Heart left ventricle (tissue), 16 donors: ENCODE results near the gene TIAL1. TPM values are rescaled to one million over a fixed set of nuclear protein-coding genes. Genes with fewer than 3 reads are reported as not detected.

Experiments
- ATAC-seq, 4 donors: fragments of 200-7000 bp; cut with Tn5 transposase; one replicate each; pipeline ENCODE4 v1.9.1; 2020 to 2022; ENCODE audit warnings: moderate library complexity in 4 of 4, mild to moderate bottlenecking in 3 of 4, moderate number of reproducible peaks in 1 of 4
- DNase-seq, 5 donors: peaks; one replicate each; pipeline ENCODE4 v3.0.0-alpha.2; 2020
- H3K27ac ChIP-seq, 12 donors: fragments of 200-600 bp; sonication (generic) in 4 of 12; one replicate each; pipeline versions ENCODE4 v1.5.0 to v1.8.0; 2016 to 2022; ENCODE audit warnings: mild to moderate bottlenecking in 2 of 12
- H3K27me3 ChIP-seq, 9 donors: fragments of 200-600 bp; sonication (generic) in 2 of 9; one replicate each; pipeline versions ENCODE4 v1.5.1 to v1.8.0; 2016 to 2022; ENCODE audit warnings: mild to moderate bottlenecking in 3 of 9
- H3K36me3 ChIP-seq, 9 donors: fragments of 200-600 bp; sonication (generic) in 2 of 9; one replicate each; pipeline versions ENCODE4 v1.5.0 to v1.8.0; 2018 to 2022; ENCODE audit warnings: mild to moderate bottlenecking in 2 of 9
- H3K4me1 ChIP-seq, 12 donors: fragments of 200-600 bp; sonication (generic) in 4 of 12; one replicate each; pipeline versions ENCODE4 v1.5.0 to v1.8.0; 2016 to 2022; ENCODE audit warnings: mild to moderate bottlenecking in 3 of 12
- H3K4me3 ChIP-seq, 12 donors: fragments of 200-600 bp; sonication (generic) in 4 of 12; one replicate each; pipeline versions ENCODE4 v1.5.0 to v1.8.0; 2017 to 2022; ENCODE audit warnings: mild to moderate bottlenecking in 9 of 12, moderate library complexity in 4 of 12
- H3K9me3 ChIP-seq, 12 donors: fragments of 200-600 bp; sonication (generic) in 4 of 12; one replicate each; pipeline versions ENCODE4 v1.5.0 to v1.8.0; 2016 to 2022; ENCODE audit warnings: mild to moderate bottlenecking in 1 of 12
- CTCF ChIP-seq, 12 donors: fragments of 200-600 bp; sonication (generic) in 4 of 12; IDR thresholded peaks; one replicate each; pipeline versions ENCODE4 v1.5.0 to v1.8.0; 2018 to 2022; ENCODE audit warnings: antibody characterized with exemption in 12 of 12, mild to moderate bottlenecking in 5 of 12
- POLR2A ChIP-seq, 2 donors: fragments of 450-650 bp; IDR thresholded peaks; one replicate each; pipeline ENCODE4 v1.6.1; 2017; ENCODE audit warnings: antibody characterized with exemption in 2 of 2, mild to moderate bottlenecking in 2 of 2, moderate library complexity in 2 of 2
- WGBS, 4 donors: extraction: QIAGEN DNeasy Blood & Tissue Kit in 2 of 4; methylation state at CpG; one replicate each; pipeline versions ENCODE4 v1.1.5 to v1.1.7; 2013 to 2018; 5-methylcytosine and 5-hydroxymethylcytosine counted together
- intact Hi-C, 10 donors: fragments of 100-400 bp; cut with DNase I; formaldehyde crosslinking; loops; one replicate each; pipeline versions ENCODE4 v1.11.1 to v1.14.2; 2022
- polyA plus RNA-seq, 2 donors: library from polyadenylated mRNA; stranded (reverse); fragments of 200-250 nt; gene quantifications; one replicate each; pipeline ENCODE4 v1.2.3, GENCODE V29; 2013
- total RNA-seq, 9 donors: library from RNA; depleted of rRNA in 2 of 9; stranded (reverse); fragments of >200 nt in 2 of 9; fragmentation: NEBNext Ultra II Directional in 3 of 9; extraction: Animal tissue kit (Norgen Biotek cat#: 25700) in 3 of 9; gene quantifications; one replicate each; pipeline versions ENCODE4 v1.1.0 to v1.2.4, GENCODE V29; 2016 to 2023
- donor health status: ischemic (EF 13 %, LVEDD 7.1; RV severe dilation, severe dysfunction).
- donor health status: healthy with polysubstance abuse.
- donor health status: DM: no; HTN: yes; CAD: no.
- donor health status: DM: no; HTN: no; CAD: no.
- donor health status: ischemic (EF 25% LVEDD 6.9; RV normal size, moderate dysfunction).
- donor health status: ischemic (EF 25% LVEDD 5.7; RV mildly dilated, moderate dysfunction).
- donor health status: healthy.
- donor health status: DM: yes; HTN: yes; CAD: no.
- donor health status: ischemic (EF 35%, LVEDD 5.7; RV mildly dilated, moderate dysfunction).
- donor health status: nonischemic (EF 11% LVEDD 7.7; RV severe dilation, severe dysfunction).
- donor health status: DM: yes; HTN: yes; CAD: no.
- donor health status: PGD.
- donor health status: ischemic (EF 29% LVEDD 5.4; RV normal size, mild dysfunction).
- donor health status: nonischemic (EF 23%, LVEDD 6.1; RV moderate dilation, normal function).

Gene TIAL1
- total and polyA plus RNA-seq, 11 donors = 24.8 to 86.3 (median 65.2) TPM

- no peak overlapping the region for H3K27ac ChIP-seq
- TF ChIP-seq POLR2A (IDR thresholded peaks at IDR 0.05) (no peak), CTCF (IDR thresholded peaks at IDR 0.05) (no peak)
- peaks cover 0 to 2% (median 0%) of the 10 kb centered on the region in 12 donors for H3K9me3 ChIP-seq
- no peaks in the 10 kb centered on the region for H3K4me1 ChIP-seq
- ATAC-seq (no peak), DNase-seq (no peak)
- H3K27me3 ChIP-seq = no peaks in the 10 kb centered on the region
- H3K4me3 ChIP-seq = no peak overlapping the region
- intact Hi-C loops = no loop called here
- 67 to 68% (median 67%) methylated on average over 7 of the region's 7 CpGs for WGBS, 4 donors
- no peaks in the 10 kb centered on the region for H3K36me3 ChIP-seq
Observed at GRCh38 chr10:119638982-119639381, 42.2 kb upstream of the TIAL1 start.

- TF ChIP-seq POLR2A (IDR thresholded peaks at IDR 0.05) (no peak), CTCF (IDR thresholded peaks at IDR 0.05) (no peak)
- no peaks in the 10 kb centered on the region for H3K27me3 ChIP-seq
- ATAC-seq = no peak
- WGBS, 4 donors = 70 to 77% (median 74%) methylated on average over 4 of the region's 4 CpGs
- no peak for DNase-seq
- H3K27ac ChIP-seq = no peak overlapping the region
- no peaks in the 10 kb centered on the region for H3K9me3 ChIP-seq
- H3K4me3 ChIP-seq = no peak overlapping the region
- intact Hi-C loops = no loop called here
- H3K4me1 ChIP-seq = no peaks in the 10 kb centered on the region
- no peaks in the 10 kb centered on the region for H3K36me3 ChIP-seq
Observed at GRCh38 chr10:119637631-119638030, 40.9 kb upstream of the TIAL1 start.

- Histone ChIP-seq H3K36me3 (no peaks in the 10 kb centered on the region), H3K9me3 (no peaks in the 10 kb centered on the region), H3K27me3 (no peaks in the 10 kb centered on the region), H3K4me3 (no peak overlapping the region), H3K4me1 (no peaks in the 10 kb centered on the region), H3K27ac (no peak overlapping the region)
- 58 to 80% (median 70%) methylated on average over 1 of the region's 1 CpG for WGBS, 4 donors
- ATAC-seq (peak in 2 of 4 donors; percentile 56 to 67), DNase-seq (no peak)
- TF ChIP-seq POLR2A (IDR thresholded peaks at IDR 0.05) = no peak
- intact Hi-C loops = no loop called here
Observed at GRCh38 chr10:119634219-119634544, 37.4 kb upstream of the TIAL1 start.

- 78 to 84% (median 80%) methylated on average over 3 of the region's 3 CpGs for WGBS, 4 donors
- Histone ChIP-seq H3K27me3 (no peaks in the 10 kb centered on the region), H3K4me3 (no peak overlapping the region), H3K4me1 (no peaks in the 10 kb centered on the region), H3K36me3 (no peaks in the 10 kb centered on the region), H3K9me3 (no peaks in the 10 kb centered on the region), H3K27ac (no peak overlapping the region)
- ATAC-seq = no peak
- intact Hi-C loops = no loop called here
- DNase-seq = no peak
- TF ChIP-seq POLR2A (IDR thresholded peaks at IDR 0.05) = no peak
- no peak for TF ChIP-seq CTCF (IDR thresholded peaks at IDR 0.05)
Observed at GRCh38 chr10:119633538-119634218, 36.9 kb upstream of the TIAL1 start.

- no peak for TF ChIP-seq POLR2A (IDR thresholded peaks at IDR 0.05)
- no peak for TF ChIP-seq CTCF (IDR thresholded peaks at IDR 0.05)
- intact Hi-C loops = no loop called here
- no peak overlapping the region for H3K4me3 ChIP-seq
Observed at GRCh38 chr10:119630300-119630699, 33.5 kb upstream of the TIAL1 start.

More at GRCh38 chr10:119630300-119630699, 33.5 kb upstream of the TIAL1 start:
- no peaks in the 10 kb centered on the region for H3K36me3 ChIP-seq
- ATAC-seq (no peak), DNase-seq (no peak)
- no peaks in the 10 kb centered on the region for H3K27me3 ChIP-seq
- H3K4me1 ChIP-seq = no peaks in the 10 kb centered on the region
- no peak overlapping the region for H3K27ac ChIP-seq
- WGBS, 4 donors = 85 to 91% (median 87%) methylated on average over 5 of the region's 5 CpGs
- no peaks in the 10 kb centered on the region for H3K9me3 ChIP-seq
